UCSD-AML1 (cell line): ENCODE results near the gene RFX4.

ENCODE experiments used
- DNase-seq: peaks from one replicate; lab custom pipeline; 2025; ENCODE audit not compliant: unreplicated experiment; lab: John Stamatoyannopoulos, UW

Gene RFX4

DNA sequence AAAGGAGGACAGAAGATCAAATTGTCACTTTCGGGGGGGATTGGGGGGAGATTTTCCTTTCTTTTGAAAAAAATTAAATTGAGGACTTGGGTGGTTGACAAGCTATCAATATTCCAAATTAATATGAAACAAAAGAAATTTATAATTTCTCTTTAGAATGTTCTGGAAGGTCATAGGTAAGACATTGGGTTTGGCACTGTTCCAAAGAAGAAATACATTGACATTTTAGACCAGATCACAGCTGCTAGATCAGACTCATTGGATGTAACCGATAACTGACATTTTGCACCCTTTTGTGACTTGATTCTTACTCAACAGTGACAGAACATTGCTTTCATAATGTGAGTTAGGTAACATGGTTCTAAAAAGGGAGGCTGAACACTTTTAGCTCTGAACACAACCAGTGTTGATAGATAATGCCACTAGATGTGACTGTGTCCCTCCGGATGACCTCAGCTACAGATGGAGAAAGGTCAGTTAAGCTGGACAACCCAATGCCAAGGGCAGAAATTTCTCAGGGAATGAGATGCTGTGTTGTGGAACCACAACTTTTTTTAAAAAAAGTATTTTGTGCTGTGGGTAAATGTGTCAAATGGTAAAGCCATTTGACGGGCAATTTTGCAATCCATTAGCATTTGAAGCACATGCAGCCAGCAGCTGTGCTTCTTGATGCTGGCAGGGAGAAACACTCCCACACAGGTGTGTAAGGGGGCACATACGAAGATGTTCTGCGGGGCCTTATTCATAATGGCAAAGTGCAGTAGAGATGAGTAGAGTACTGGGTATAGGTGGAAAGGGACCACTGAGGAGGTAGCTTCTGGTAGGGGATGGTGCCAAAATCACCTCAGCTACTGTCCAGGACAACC, 62.9 kb downstream of the RFX4 start:
- DNase-seq = no peak

GRCh38 chr12:106646472-106646871, 63.7 kb downstream of the RFX4 start:
- DNase-seq = no peak

- DNase-seq = no peak
Measured at GRCh38 chr12:106647793-106648514, 65.2 kb downstream of the RFX4 start.

- DNase-seq = no peak
Measured at GRCh38 chr12:106648736-106649135, 65.9 kb downstream of the RFX4 start.

- DNase-seq = no peak
Measured at GRCh38 chr12:106651552-106651951, 68.7 kb downstream of the RFX4 start.

DNA sequence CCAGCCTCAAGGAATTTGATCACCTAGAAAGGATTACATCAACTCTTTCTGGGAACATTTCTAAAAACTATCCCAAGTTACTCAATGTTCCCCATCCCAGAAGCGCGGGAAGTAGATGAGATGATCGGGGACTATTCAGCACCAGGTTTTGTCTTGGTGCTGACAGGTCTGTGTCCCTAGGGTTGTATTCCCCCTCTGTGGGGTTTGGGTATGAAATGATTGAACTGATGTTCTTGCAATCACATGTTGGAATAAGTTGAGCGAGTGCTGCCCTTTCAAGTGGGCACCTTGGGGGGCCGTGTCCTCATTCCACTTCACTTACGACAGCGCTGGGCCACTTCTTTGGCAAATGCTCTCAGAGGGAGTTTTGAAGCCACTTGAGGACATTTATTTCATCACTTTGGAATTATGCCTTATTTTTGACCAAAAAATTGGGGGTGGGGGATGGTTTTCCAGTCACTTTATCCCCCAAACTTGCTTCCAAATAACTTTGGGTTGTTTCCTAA, 69.8 kb downstream of the RFX4 start:
- DNase-seq = no peak

- no peak for DNase-seq
Measured at GRCh38 chr12:106655577-106655976, 72.8 kb downstream of the RFX4 start.

- DNase-seq = no peak
Measured at GRCh38 chr12:106657488-106657887, 74.7 kb downstream of the RFX4 start.

DNA sequence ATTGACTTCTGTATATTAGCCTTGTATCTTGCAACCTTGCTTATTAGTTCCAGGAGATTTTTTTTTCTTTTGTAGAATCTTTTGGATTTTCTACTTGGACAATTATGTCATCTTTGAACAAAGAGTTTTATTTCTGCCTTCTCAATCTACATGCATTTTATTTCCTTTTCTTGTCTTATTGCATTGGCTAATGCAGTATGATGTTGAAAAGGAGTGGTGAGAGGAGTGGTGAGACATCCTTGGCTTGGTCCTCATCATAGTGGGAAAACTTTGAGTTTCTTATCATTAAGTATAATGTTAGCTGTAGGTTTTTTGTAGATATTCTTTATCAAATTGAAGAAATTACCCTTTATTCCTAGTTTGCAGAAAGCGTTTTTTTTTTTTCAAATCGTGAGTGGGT, 80.6 kb downstream of the RFX4 start:
- DNase-seq = no peak

DNA sequence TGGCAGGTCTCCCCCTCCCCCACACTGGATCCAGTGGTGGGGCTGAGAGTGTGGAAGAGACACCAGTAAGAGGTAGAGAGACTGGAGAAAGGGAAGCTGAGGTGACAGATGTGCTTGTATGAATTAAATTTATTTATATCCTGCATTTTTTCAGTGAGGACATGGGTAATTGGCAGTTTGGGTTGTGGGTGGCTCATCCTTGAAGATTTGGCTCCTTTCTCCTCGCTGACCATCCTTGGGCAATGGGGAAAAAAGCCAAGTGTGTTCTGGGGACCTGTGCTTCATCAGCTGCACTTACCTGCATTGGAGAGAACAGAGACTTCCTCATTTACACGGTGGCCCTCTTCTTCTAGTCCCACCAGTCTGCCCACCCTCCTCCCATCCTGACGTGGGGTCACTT, 86.4 kb downstream of the RFX4 start:
- DNase-seq = no peak

DNA sequence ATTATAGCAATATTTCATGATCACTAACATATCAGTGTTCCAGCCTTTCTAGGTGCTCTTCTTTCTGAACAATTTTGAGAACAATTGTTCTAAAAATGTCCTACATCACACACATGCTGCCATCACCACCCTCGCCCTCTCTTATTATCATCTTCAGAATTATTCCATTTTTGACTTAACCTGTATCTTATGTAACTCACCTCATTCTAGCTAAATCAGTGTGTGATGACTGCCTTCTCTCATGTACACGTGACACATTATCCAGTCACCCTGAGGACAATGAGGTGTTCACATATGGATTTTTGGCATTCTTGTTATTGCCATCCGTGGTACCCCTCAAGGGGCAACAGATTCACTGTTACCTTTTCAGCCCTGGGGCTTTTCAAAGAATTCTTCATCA, 87.3 kb downstream of the RFX4 start:
- no peak for DNase-seq

- DNase-seq = no peak
Measured at GRCh38 chr12:106671840-106672239, 89.0 kb downstream of the RFX4 start.

GRCh38 chr12:106672314-106673025, 89.7 kb downstream of the RFX4 start:
- DNase-seq = no peak

- no peak for DNase-seq
Measured at GRCh38 chr12:106673141-106673540, 90.3 kb downstream of the RFX4 start.

- no peak for DNase-seq
Measured at GRCh38 chr12:106675651-106676435, 93.0 kb downstream of the RFX4 start.

DNA sequence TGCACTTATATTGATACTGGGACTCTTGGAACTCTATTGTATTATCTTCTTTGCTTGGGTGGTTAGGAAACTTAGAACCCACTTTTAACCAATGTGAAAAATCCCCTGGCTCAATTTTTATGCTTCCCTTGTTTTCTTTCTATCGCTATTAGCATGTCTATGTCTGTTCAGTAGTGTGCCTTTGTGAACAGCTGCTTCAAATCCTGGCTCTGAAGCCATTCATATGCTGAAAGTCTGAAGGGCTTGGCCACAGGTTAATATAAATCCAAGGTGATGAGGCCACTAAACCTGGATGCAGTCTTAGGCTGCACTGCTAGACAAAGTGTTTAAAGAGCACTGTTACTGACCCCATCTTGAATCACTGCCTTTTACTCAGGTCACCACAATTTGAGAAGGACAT, 96.8 kb downstream of the RFX4 start:
- DNase-seq = no peak

- DNase-seq = no peak
Measured at GRCh38 chr12:106680280-106680679, 97.5 kb downstream of the RFX4 start.

- no peak for DNase-seq
Measured at GRCh38 chr12:106681210-106681609, 98.4 kb downstream of the RFX4 start.

DNA sequence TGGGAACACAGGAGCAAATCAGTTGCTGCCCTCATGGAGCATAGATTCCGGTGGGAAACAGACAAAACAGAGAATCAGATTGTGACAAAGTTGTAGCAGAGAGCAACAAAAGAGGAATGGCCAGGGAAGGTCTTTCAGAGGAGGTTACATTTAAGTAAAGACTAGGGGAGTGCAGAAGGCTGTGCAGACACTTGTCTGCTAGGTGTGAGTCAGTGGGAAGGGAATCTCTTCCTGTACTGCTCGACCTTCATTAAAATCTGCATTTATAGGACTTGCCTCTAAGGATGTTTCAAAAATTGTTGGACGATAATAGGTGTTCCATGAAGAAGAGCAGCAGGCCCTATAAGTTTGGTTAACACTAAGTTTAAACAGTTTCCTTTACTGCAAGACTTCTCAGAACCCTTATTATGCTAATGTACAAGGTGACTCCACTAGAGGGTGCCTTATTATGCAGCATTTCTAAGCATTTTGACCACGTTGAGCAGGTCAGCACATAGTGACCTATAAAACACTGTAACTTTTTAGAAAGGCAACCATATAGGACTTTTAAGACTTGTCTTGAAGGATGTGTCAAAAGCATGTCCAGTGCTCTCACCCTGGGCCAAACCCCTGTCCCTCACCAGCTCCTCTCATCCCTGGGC, 99.9 kb downstream of the RFX4 start:
- no peak for DNase-seq

DNA sequence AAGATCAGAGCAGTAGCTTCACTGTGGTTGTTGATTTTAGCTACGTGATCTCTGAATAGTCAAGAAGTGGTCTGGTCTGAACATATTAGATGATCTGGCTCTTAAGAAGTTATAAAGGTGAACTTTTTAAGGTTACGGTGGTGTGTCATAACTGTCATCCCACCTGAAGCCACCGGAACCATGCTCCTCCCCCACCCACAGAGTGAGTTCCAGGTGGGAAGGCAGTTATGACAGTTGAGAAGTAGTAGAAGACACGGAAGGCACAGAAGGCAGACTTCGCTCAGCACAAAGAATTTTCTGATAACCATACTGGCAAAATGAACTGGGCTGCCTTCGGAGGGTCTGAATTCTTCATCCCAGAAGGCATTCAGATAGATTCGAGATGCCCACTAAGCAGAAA, 101.7 kb downstream of the RFX4 start:
- DNase-seq = no peak
